ENCODE data around the gene OSBPL5.

- TF ChIP-seq POLR2A (IDR thresholded peaks at IDR 0.05) (no peak), CTCF (IDR thresholded peaks at IDR 0.05) (no peak)
Measured at GRCh38 chr11:3135481-3136440, 29.3 kb downstream of the OSBPL5 start.
